ENCODE data around the gene OSBPL2. TPM values are rescaled to one million over a fixed set of nuclear protein-coding genes. Genes with fewer than 3 reads are reported as not detected.

OSBPL2 gene
- polyA plus RNA-seq, 10 donors: 23.0 to 35.6 (median 27.3) TPM

GRCh38 chr20:62277253-62277652, 38.9 kb downstream of the OSBPL2 start:
- DNase-seq: no peak

DNA sequence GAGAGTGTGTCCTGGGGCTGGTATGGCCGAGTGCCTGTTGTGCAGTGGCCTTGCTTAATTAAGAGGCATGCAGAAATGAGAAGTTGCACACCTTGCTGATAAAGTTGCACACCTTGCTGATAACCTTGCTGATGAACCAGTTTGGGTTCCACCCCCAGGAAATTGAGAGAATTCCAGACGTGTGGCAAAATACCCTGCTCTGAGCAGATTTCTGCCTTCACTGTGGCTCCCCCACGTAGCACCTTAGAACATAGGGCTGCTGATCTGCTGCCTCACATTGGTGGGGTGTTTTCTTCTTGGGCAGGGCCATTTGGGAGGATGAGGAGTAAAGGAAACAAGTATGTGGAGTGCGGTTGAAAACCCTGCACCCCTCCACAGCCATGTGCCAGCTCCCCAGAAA, 42.0 kb downstream of the OSBPL2 start:
- no peak for DNase-seq

DNA sequence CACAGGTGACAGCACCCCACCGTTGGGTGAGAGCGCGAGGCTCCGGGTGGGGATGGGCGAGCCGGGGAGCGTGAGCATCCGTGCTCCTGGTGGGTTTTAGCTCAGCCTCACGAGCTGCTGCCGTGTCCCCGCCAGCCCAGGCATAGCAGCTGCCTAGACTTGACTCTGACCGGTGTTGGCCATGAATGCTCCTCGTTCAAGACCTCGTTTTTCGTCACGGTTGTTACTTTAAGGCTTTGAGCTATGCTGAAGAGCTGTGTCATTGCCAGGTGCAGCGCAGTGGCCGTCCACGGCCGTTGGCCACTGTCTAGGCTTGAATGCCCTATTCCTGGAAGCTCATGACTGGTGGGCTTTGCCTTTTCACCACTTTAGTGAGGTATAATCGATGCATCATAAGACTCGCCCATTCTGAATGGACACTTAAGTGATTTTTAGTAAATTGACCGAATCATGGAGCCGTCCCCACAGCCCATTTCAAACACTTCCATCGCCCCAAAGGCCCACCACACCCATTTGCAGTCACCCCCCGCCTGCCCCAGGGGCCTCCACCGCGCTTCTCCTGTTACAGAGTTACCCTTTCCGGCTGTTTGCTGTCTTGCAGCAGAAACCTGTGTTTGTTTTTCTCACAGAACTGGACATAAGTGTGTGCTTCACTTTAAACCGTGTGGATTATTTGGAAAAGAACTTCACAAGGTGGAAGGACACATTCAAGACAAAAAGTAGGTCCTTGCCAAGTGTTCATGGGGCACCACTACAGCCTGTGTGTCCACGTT, 43.0 kb downstream of the OSBPL2 start:
- DNase-seq: no peak

DNA sequence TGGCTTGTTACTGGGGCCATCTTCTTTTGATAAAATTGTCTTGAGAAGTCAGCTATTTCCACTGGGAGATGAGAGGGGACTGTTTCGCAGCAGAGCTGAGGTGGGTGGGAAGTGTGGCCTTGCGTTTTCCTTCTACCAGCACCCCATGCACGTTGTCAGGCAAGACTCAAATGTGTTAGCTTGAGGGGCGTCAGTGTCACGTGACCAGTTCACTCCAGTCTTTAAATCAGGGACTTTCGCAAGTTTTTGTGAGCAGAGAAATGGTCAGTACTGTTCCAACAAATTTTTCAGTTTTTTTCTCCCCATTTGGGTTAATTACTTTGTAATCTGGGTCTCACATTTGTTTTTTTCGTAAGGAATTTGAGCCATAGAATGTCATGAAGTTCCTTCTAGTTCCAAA, 43.8 kb downstream of the OSBPL2 start:
- DNase-seq: no peak

- peak; percentile 37 to 62 (median 53) for DNase-seq
Observed at GRCh38 chr20:62282877-62283503, 44.7 kb downstream of the OSBPL2 start.

DNA sequence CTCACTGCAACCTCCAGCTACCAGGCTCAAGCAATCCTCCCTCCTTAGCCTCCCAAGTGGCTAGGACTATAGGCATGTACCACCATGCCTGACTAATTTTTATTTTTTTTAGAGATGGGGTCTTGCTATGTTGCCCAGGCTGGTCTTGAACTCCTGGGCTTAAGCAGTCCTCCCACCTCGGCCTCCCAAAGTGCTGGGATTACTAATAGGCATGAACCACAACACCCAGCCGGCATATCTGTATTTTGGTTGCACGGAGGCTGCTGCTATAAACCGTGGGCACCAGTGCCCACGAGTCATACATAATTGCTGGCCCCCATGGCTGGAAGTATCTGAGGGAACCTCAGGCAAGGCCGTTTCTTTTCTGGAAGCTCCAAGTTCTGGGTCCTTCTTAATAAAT, 46.1 kb downstream of the OSBPL2 start:
- DNase-seq: no peak

DNA sequence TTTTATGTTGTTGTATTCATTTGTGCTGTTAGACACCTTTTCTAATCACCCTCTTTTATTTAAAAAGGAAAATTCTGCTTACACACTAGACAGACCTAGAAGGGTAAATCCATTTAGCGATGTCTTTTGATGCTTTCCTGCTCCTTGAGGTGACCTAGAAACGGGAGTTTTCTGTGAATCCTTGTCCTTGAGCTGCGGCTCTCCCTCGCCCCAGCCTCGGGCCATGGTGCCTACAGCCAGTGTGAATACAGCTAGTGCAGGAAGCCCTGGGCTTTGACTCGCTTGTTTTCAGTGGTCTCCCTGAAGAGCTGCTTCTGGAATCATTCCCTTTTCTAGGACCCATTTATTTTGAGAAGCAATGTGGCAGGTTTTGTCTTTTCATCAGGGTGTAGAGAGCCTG, 46.8 kb downstream of the OSBPL2 start:
- no peak for DNase-seq

DNA sequence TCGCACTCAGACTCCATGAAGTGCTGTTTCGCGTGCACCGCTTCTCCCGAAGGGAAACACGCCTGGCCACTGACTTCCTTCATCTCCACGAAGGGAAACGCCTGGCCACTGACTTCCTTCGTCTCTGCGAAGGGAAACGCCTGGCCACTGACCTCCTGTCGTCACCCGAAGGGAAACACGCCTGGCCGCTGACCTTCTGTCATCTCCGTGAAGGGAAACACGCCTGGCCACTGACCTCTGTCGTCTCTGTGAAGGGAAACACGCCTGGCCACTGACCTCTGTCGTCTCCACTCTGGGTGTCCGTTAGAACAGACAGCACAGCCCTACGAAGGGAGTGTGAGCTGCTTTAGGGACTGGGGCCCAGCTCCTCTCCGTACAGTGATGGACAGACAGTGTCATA, 47.4 kb downstream of the OSBPL2 start:
- peak in 1 of 3 donors; percentile 40 for DNase-seq

GRCh38 chr20:62286493-62287064, 48.3 kb downstream of the OSBPL2 start:
- DNase-seq: no peak

GRCh38 chr20:62287129-62287528, 48.8 kb downstream of the OSBPL2 start:
- no peak for DNase-seq

DNA sequence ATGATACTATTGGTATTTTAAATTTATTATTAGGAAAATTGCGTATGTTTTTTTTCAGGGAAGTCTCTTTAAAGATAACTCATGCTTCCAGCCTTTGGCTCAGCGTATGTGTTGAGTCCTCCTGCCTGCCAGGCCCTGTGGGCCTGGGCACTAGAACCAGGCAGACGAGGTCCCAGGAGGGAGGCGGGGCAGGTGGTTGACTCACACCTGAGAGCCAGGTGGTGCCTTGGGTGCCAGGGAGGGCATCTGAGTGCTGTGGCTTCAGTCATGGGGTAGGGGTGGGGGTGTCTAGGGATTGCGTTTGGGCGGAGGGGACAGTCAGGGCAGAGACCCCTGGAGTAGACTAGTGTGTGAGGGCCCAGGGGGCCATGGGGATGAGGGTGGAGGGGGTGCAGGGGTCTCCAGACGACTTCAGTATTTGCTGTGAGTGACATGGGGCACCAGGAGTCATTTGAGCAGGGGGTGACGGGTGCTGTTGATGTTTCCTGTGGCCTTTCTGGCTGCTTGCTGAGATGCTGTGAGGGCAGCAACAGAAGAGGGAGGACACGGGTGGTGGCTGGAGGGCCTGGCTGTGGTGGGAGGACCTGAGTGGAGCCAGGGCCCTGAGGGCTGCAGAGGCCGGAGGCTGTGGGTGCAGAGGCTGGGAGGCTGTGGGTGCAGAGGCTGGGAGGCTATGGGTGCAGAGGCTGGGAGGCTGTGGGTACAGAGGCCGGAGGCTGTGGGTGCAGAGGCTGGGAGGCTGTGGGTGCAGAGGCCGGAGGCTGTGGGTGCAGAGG, 49.6 kb downstream of the OSBPL2 start:
- DNase-seq: no peak

- DNase-seq: no peak
Observed at GRCh38 chr20:62288535-62289105, 50.3 kb downstream of the OSBPL2 start.

GRCh38 chr20:62289131-62289530, 50.8 kb downstream of the OSBPL2 start:
- DNase-seq: no peak

DNA sequence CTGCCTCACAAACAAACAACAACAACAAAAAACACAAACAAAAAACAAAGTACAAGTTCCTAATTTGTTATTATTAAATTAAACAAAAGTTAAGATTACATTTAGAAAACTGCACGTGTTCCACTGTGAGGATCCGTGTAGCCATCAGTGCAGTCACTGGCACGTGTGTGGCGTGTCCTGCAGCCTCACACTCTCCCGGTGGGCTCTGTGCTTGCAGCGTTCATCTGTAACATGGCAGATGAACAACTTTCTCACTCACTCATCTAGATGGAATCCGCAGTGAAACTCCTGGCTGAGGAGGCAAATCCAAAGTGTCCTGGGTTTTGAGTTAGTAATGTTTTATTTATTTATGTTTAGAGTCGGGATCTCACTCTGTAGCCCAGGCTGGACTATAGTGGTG, 51.6 kb downstream of the OSBPL2 start:
- DNase-seq: no peak

DNA sequence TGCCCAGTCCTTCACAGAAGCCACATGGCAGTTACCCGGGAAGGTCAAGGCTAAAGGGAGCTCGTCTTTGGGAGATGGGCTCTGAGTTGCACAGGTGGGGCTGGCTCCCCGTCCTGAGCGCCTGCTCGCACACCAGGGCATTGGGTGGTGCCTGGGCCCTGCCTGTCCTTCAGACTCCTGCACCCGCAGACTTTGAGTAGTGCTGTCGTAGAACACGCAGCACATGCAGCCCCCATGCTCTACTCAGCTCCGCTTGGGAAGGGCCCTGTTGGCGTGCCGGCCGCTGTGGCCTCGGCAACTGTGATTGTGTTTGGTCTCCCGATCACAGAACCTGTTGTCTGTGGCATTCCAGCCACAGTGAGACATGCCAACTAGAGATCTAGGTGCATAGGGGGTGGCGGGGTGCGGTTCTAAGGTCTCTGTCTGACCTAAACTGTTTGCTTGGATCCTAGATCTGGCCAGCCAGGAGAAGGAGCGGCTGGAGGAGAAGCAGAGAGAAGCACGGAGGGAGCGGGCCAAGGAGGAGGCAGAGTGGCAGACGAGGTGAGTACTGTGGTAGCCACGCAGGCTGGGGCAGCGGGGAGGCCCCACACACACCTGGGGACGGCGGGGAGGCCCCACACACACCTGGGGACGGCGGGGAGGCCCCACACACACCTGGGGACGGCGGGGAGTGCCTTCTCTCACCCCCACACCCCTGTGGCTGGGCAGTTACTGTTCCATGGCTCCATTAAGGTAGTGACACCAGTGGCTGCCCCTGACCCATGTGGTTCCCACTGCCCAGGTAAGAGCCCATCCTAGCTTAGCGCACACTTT, 53.1 kb downstream of the OSBPL2 start:
- DNase-seq: no peak

DNA sequence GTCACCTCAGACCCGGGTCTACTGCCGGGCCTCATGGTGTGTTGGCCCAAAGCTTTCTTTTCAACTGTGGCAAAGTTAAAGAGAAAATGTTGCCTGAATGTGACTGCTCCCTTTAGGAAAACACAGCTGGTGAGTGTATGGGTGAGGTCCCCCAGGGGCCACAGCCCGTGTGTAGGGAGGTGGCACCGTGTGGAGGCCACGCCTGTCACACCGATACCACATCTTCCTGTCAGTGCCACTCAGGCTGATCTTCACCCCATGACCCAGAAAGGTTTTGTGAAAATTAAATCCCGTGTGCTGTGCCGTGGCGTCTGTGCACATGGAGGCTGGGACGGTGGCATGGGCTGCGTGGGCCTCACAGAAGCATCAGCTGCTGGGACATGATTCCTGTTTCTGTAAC, 53.8 kb downstream of the OSBPL2 start:
- DNase-seq: no peak

- DNase-seq: no peak
Observed at GRCh38 chr20:62293111-62293784, 54.9 kb downstream of the OSBPL2 start.

- DNase-seq: no peak
Observed at GRCh38 chr20:62293946-62294345, 55.6 kb downstream of the OSBPL2 start.

DNA sequence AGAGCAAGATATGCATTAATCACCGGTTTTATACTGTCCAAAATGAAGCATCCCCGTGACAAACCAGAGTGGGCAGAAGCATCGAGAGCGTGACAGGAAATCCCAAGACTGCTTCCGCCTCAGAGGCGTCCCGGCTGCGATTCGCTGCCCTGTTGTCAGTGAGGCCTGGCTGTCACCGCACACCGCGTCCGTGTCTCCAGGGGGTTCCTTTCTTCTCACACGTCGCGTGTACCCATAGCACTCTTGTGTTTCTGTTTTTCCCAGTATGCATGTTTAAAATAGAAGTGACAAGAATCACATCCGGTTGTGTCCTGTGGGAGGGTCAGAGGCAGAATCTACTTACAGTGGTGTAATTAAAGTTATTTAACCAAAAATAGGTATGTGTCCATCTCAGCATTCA, 56.2 kb downstream of the OSBPL2 start:
- no peak for DNase-seq

- no peak for DNase-seq
Observed at GRCh38 chr20:62296724-62297448, 58.6 kb downstream of the OSBPL2 start.
